ENCODE data around the gene NCKAP5.

NCKAP5 gene

DNA sequence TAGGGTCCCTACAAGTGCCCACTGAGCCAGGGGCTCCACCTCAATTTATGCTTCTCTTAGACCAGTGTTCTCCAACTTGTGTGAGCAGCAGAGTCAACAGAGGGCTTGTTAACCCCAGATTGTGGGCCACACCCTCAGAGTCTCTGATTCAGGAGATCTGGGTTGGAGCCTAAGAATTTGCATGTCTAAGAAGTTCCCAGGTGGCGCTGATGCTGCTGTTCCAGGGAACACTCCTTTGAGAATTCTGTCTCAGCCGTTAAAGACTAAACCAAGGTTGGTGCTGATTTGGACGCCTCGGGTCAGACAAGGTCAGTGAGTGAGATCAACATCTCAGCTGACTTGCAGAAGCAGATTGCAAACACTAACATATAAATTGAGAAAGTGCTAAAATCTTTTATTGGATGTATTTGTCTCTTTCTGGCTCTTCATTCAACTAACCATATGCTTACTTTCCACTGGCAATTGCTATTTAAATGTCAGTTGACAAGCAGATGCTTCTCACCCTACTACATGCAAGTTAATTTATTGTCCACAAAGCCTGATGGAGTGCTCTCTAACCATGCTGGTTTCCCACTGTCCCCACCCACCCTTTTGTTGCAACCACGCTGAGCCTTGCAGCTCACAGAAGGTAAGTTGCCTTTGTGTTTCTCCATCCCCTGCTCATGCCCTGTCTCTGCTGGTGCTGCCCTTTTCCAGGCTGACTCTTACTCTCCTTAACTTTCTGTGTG lies 929.8 kb downstream of the NCKAP5 start:
- DNase-seq: no peak

GRCh38 chr2:132636346-132636745 lies 931.9 kb downstream of the NCKAP5 start:
- no peak for DNase-seq

- DNase-seq: no peak
Measured at GRCh38 chr2:132633635-132634034, 934.6 kb downstream of the NCKAP5 start.

DNA sequence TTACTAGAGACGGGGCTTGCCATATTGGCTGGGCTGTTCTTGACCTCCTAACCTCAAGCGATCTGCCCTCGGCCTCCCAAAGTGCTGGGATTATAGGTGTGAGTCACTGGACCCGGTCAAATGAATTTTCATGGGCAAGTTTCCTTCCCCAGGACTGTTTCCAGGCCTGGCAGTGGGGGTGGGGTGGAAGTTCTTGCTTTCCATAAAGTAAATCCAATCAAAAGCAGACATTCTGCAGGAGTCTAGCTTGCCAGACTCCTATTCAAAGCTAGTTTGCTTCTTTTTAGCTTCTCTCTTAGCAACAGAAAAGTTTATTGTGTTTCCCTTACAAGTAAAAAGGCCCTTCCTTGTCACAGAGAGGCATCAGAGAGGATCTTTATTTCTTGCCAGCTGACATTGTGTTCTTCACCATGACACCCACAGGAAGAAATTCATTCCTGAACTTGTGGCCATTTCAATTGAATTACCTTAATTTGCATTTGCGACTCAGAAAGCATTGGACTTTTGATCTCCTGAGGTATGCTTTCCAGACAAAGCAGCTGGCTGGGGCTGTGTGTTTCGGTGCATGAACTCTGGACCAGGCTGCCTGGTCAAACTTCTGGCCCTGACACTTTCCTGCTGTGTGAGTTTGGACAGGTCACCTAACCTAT lies 936.1 kb downstream of the NCKAP5 start:
- no peak for DNase-seq

DNA sequence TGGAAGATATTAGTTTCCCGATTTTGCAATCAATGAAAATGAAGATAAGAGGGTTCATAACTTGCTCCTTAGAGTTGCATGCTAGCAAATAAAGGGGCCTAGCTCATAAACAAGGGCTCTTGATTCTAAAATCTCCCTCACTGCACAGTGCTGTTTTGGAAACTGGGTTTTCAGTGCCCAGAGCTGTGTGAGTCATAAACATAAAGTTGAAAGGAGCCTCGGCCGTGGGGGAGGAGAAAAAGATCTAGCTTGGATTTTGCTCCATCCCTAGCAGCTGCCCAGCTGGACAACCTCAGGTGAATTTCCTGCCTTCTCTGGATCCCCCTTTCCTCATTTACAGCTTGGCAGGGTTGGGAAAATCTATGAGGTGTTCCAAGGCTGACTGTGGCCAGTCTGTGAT lies 940.7 kb downstream of the NCKAP5 start:
- no peak for DNase-seq

GRCh38 chr2:132623096-132623839 lies 945.0 kb downstream of the NCKAP5 start:
- peak; percentile 17 for DNase-seq
